Measurements from ENCODE around the gene ACOX1. TPM values are rescaled to one million over a fixed set of nuclear protein-coding genes. Genes with fewer than 3 reads are reported as not detected.

The ACOX1 gene
- total RNA-seq, 4 donors from 2014 or later: 11.2 to 70.0 (median 42.0) TPM

- Histone ChIP-seq H3K9me3 (no peaks in the 10 kb centered on the region), H3K4me3 (no peak overlapping the region), H3K4me1 (no peaks in the 10 kb centered on the region), H3K36me3 (no peaks in the 10 kb centered on the region), H3K27ac (no peak overlapping the region), H3K27me3 (no peaks in the 10 kb centered on the region)
- no peak for DNase-seq
- intact Hi-C loops (cut with DNase I; ENCODE audit: low total_unique reads): no loop called here
- TF ChIP-seq CTCF (IDR thresholded peaks at IDR 0.05): no peak
Measured at GRCh38 chr17:76011951-76012350, 33.0 kb upstream of the ACOX1 start.

GRCh38 chr17:76009969-76010661 lies 31.1 kb upstream of the ACOX1 start:
- no peaks in the 10 kb centered on the region for H3K36me3 ChIP-seq
- H3K27me3 ChIP-seq: no peaks in the 10 kb centered on the region
- no peaks in the 10 kb centered on the region for H3K4me1 ChIP-seq
- DNase-seq: no peak
- TF ChIP-seq POLR2A (IDR thresholded peaks at IDR 0.05) (no peak), CTCF (IDR thresholded peaks at IDR 0.05) (no peak)
- no peak overlapping the region for H3K4me3 ChIP-seq
- intact Hi-C loops (cut with DNase I; ENCODE audit: low total_unique reads): no loop called here
- no peak overlapping the region for H3K27ac ChIP-seq
- no peaks in the 10 kb centered on the region for H3K9me3 ChIP-seq

- TF ChIP-seq CTCF (IDR thresholded peaks at IDR 0.05) (no peak), POLR2A (IDR thresholded peaks at IDR 0.05) (no peak)
- Histone ChIP-seq H3K36me3 (no peaks in the 10 kb centered on the region), H3K27ac (no peak overlapping the region), H3K4me3 (no peak overlapping the region), H3K4me1 (no peaks in the 10 kb centered on the region), H3K27me3 (no peaks in the 10 kb centered on the region), H3K9me3 (no peaks in the 10 kb centered on the region)
- DNase-seq: no peak
- intact Hi-C loops (cut with DNase I; ENCODE audit: low total_unique reads): no loop called here
Measured at GRCh38 chr17:76009447-76009846, 30.5 kb upstream of the ACOX1 start.

- no peaks in the 10 kb centered on the region for H3K4me1 ChIP-seq
- no peaks in the 10 kb centered on the region for H3K36me3 ChIP-seq
- no peak overlapping the region for H3K27ac ChIP-seq
- intact Hi-C loops (cut with DNase I; ENCODE audit: low total_unique reads): no loop called here
- no peak for DNase-seq
- no peak for TF ChIP-seq CTCF (IDR thresholded peaks at IDR 0.05)
- TF ChIP-seq POLR2A (IDR thresholded peaks at IDR 0.05): no peak
- no peaks in the 10 kb centered on the region for H3K27me3 ChIP-seq
- no peaks in the 10 kb centered on the region for H3K9me3 ChIP-seq
- H3K4me3 ChIP-seq: no peak overlapping the region
Measured at GRCh38 chr17:76008630-76009425, 29.9 kb upstream of the ACOX1 start.

GRCh38 chr17:76008208-76008607 lies 29.2 kb upstream of the ACOX1 start:
- TF ChIP-seq POLR2A (IDR thresholded peaks at IDR 0.05): no peak
- TF ChIP-seq CTCF (IDR thresholded peaks at IDR 0.05): no peak
- no peak for DNase-seq
- Histone ChIP-seq H3K9me3 (no peaks in the 10 kb centered on the region), H3K4me3 (no peak overlapping the region), H3K36me3 (no peaks in the 10 kb centered on the region), H3K27me3 (no peaks in the 10 kb centered on the region), H3K27ac (no peak overlapping the region), H3K4me1 (no peaks in the 10 kb centered on the region)
- intact Hi-C loops (cut with DNase I; ENCODE audit: low total_unique reads): no loop called here
